Measurements from ENCODE around the gene LGMN. TPM values are rescaled to one million over a fixed set of nuclear protein-coding genes. Genes with fewer than 3 reads are reported as not detected.

LGMN gene
- total RNA-seq, 4 donors from 2014 or later: 26.5 to 103 (median 57.2) TPM

- Histone ChIP-seq H3K4me1 (peaks cover 2 to 37% (median 7%) of the 10 kb centered on the region in 4 donors), H3K27ac (peak overlapping the region; percentile 55 to 92 (median 75)), H3K9me3 (no peaks in the 10 kb centered on the region), H3K36me3 (no peaks in the 10 kb centered on the region), H3K27me3 (no peaks in the 10 kb centered on the region), H3K4me3 (peak overlapping the region in 1 of 4 donors; percentile 5)
- intact Hi-C loops (cut with DNase I; ENCODE audit: low total_unique reads): no loop called here
- no peak for DNase-seq
- TF ChIP-seq POLR2A (IDR thresholded peaks at IDR 0.05) (no peak), POLR2AphosphoS5 (IDR thresholded peaks at IDR 0.05) (peak in 1 of 3 donors; percentile 11)
- 83 to 86% methylated on average over 7 to 13 of the region's 13 CpGs for WGBS, 2 donors (ENCODE audit: low coverage in 1 of 2)
- in situ Hi-C loops (cut with MboI; ENCODE audit: low pct_ligation_motif_present in 1 of 4, low pct_unique_long_range_greater_than_20kb in 1 of 4, low sequenced_read_pairs in 3 of 4): no loop called here
Observed at GRCh38 chr14:92655419-92656201, 92.8 kb downstream of the LGMN start.

GRCh38 chr14:92654239-92654901 lies 94.1 kb downstream of the LGMN start:
- Histone ChIP-seq H3K27ac (peak overlapping the region; percentile 83 to 92 (median 88)), H3K4me1 (peaks cover 6 to 40% (median 15%) of the 10 kb centered on the region in 4 donors), H3K9me3 (no peaks in the 10 kb centered on the region), H3K36me3 (no peaks in the 10 kb centered on the region), H3K4me3 (peak overlapping the region in 1 of 4 donors; percentile 34), H3K27me3 (no peaks in the 10 kb centered on the region)
- intact Hi-C loops (cut with DNase I; ENCODE audit: low total_unique reads) (loop anchor here (5.0 kb wide), 1 partner anchor 1313 kb away; no protein-coding TSS in a partner anchor), in situ Hi-C loops (cut with MboI; ENCODE audit: low pct_ligation_motif_present in 1 of 4, low pct_unique_long_range_greater_than_20kb in 1 of 4, low sequenced_read_pairs in 3 of 4) (no loop called here)
- TF ChIP-seq POLR2A (IDR thresholded peaks at IDR 0.05) (no peak), CTCF (IDR thresholded peaks at IDR 0.05) (no peak), POLR2AphosphoS5 (IDR thresholded peaks at IDR 0.05) (no peak), EP300 (IDR thresholded peaks at IDR 0.05; ENCODE audit: low read depth) (no peak)
- WGBS, 2 donors (ENCODE audit: low coverage in 1 of 2): 85 to 94% methylated on average over 10 to 18 of the region's 18 CpGs
- DNase-seq: no peak

Other genes starting within 250 kb of the LGMN start
- 10 to 100 TPM; 16.2 to 24.3 (median 20.7) TPM for gene RIN3, start 234.8 kb downstream of the LGMN start, total RNA-seq
- gene GOLGA5, start 45.7 kb upstream of the LGMN start, total RNA-seq: 10 to 100 TPM; 15.9 to 38.1 (median 30.3) TPM
- 100 to 1,000 TPM in 1 of 4 donors, 10 to 100 TPM in 2, 1 to 10 TPM in 1; 9.2 to 215 (median 40.7) TPM for gene CHGA, start 174.5 kb upstream of the LGMN start, total RNA-seq